Heart left ventricle (tissue), 13 donors: ENCODE results near the gene BCAM.

Experiments
- CTCF ChIP-seq, 12 donors: fragments of 200-600 bp; sonication (generic) in 4 of 12; IDR thresholded peaks; one replicate each; pipeline versions ENCODE4 v1.5.0 to v1.8.0; 2018 to 2022; ENCODE audit warnings: antibody characterized with exemption in 12 of 12, mild to moderate bottlenecking in 5 of 12
- POLR2A ChIP-seq, 2 donors: fragments of 450-650 bp; IDR thresholded peaks; one replicate each; pipeline ENCODE4 v1.6.1; 2017; ENCODE audit warnings: antibody characterized with exemption in 2 of 2, mild to moderate bottlenecking in 2 of 2, moderate library complexity in 2 of 2
- donor health status: ischemic (EF 13 %, LVEDD 7.1; RV severe dilation, severe dysfunction).
- donor health status: DM: no; HTN: yes; CAD: no.
- donor health status: DM: no; HTN: no; CAD: no.
- donor health status: ischemic (EF 25% LVEDD 6.9; RV normal size, moderate dysfunction).
- donor health status: ischemic (EF 25% LVEDD 5.7; RV mildly dilated, moderate dysfunction).
- donor health status: ischemic (EF 35%, LVEDD 5.7; RV mildly dilated, moderate dysfunction).
- donor health status: nonischemic (EF 11% LVEDD 7.7; RV severe dilation, severe dysfunction).
- donor health status: DM: yes; HTN: yes; CAD: no.
- donor health status: PGD.
- donor health status: ischemic (EF 29% LVEDD 5.4; RV normal size, mild dysfunction).
- donor health status: nonischemic (EF 23%, LVEDD 6.1; RV moderate dilation, normal function).

DNA sequence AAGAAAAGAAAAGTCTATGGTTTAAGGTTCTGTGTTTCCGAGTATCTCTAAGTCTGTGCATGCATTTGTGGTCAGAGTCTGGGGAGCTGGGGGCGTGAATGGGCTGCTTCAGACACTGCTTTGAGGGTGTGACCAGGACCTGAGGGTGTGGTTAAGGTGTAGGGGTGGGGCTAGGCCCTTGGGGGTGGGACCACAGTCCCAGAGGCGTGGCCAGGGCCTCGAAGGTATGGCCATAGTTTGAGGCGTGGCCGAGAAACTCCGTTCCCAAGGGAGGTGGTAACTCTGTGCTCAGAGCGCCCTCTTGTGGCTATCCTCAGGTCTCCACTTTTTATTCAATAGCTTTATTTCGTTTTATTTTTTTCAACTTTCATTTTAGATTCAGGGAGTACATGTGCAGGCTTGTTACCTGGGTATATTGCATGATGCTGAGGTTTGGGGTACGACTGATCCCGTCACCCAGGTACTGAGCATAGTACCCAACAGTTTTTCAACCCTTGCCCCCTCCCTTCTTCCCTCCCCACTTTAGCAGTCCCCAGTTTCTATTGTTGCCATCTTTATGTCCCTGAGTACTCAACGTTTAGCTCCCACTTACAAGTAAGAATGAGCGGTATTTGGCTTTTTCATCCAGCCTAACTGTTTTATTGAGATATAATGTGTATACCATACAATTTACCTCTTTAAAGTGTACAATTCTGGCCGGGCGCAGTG, 38.2 kb upstream of the BCAM start:
- TF ChIP-seq CTCF (IDR thresholded peaks at IDR 0.05) = peak in 11 of 12 donors; percentile 81 to 91 (median 87)
- TF ChIP-seq POLR2A (IDR thresholded peaks at IDR 0.05) = no peak
